ENCODE results near the gene CDYL.

Gene CDYL

GRCh38 chr6:4773181-4773580, 3.0 kb upstream of the CDYL start:
- POLR2A ChIA-PET: no interaction called here
- 50% methylated on average over 1 of the region's 7 CpGs for WGBS (ENCODE audit: insufficient coverage)
- Histone ChIP-seq H3K4me1 (ENCODE audit: control extremely low read depth in 1 of 4, control insufficient read depth in 4 of 4, insufficient read depth in 4 of 4, low read length in 3 of 4) (peaks cover 4 to 22% (median 18%) of the 10 kb centered on the region in 4 experiments), H3K36me3 (ENCODE audit: control insufficient read depth in 4 of 4, insufficient read depth in 4 of 4, low read length in 3 of 4) (no peaks in the 10 kb centered on the region), H3K9me3 (ENCODE audit: control extremely low read depth in 1 of 5, control insufficient read depth in 4 of 5, insufficient read depth in 2 of 5, low read depth in 1 of 5, low read length in 4 of 5) (no peaks in the 10 kb centered on the region), H3K27me3 (replicated peaks in 2 of 5; ENCODE audit: control insufficient read depth in 4 of 5, insufficient read depth in 5 of 5, low read length in 4 of 5) (peaks cover 0 to 6% (median 0%) of the 10 kb centered on the region in 5 experiments), H3K4me3 (ENCODE audit: control insufficient read depth in 1 of 7, extremely low read depth in 1 of 7, insufficient read depth in 4 of 7, low read depth in 2 of 7, low read length in 6 of 7) (no peak overlapping the region), H3K27ac (ENCODE audit: insufficient read depth in 1 of 2, low read depth in 1 of 2, low read length in 2 of 2, poor library complexity in 1 of 2, severe bottlenecking in 2 of 2) (no peak overlapping the region)
- CTCF ChIA-PET: interaction anchor here (0.6 kb wide), 1 partner anchor 19 kb away, joined by 3 read pairs; no protein-coding TSS in a partner anchor
- no peak for DNase-seq

GRCh38 chr6:4774296-4774695, 1.9 kb upstream of the CDYL start:
- Histone ChIP-seq H3K4me3 (ENCODE audit: control insufficient read depth in 1 of 7, extremely low read depth in 1 of 7, insufficient read depth in 4 of 7, low read depth in 2 of 7, low read length in 6 of 7) (peak overlapping the region in 6 of 7 experiments; percentile 69 to 89 (median 78)), H3K4me1 (ENCODE audit: control extremely low read depth in 1 of 4, control insufficient read depth in 4 of 4, insufficient read depth in 4 of 4, low read length in 3 of 4) (peaks cover 4 to 22% (median 18%) of the 10 kb centered on the region in 4 experiments), H3K9me3 (ENCODE audit: control extremely low read depth in 1 of 5, control insufficient read depth in 4 of 5, insufficient read depth in 2 of 5, low read depth in 1 of 5, low read length in 4 of 5) (no peaks in the 10 kb centered on the region), H3K36me3 (ENCODE audit: control insufficient read depth in 4 of 4, insufficient read depth in 4 of 4, low read length in 3 of 4) (no peaks in the 10 kb centered on the region), H3K27ac (ENCODE audit: insufficient read depth in 1 of 2, low read depth in 1 of 2, low read length in 2 of 2, poor library complexity in 1 of 2, severe bottlenecking in 2 of 2) (no peak overlapping the region), H3K27me3 (replicated peaks in 2 of 5; ENCODE audit: control insufficient read depth in 4 of 5, insufficient read depth in 5 of 5, low read length in 4 of 5) (peaks cover 0 to 6% (median 0%) of the 10 kb centered on the region in 5 experiments)
- DNase-seq: no peak
- CTCF ChIA-PET: interaction anchor here (1.1 kb wide), 1 partner anchor 20 kb away, joined by 3 read pairs; no protein-coding TSS in a partner anchor
- POLR2A ChIA-PET: no interaction called here
- WGBS (ENCODE audit: insufficient coverage): 76% methylated on average over 4 of the region's 6 CpGs

GRCh38 chr6:4774715-4775493, 1.3 kb upstream of the CDYL start:
- ChIA-PET POLR2A (no interaction called here), CTCF (interaction anchor here (1.1 to 1.5 kb wide), 2 partner anchors 21 to 127 kb away, joined by 3 read pairs; no protein-coding TSS in a partner anchor)
- H3K4me1 ChIP-seq (ENCODE audit: control extremely low read depth in 1 of 4, control insufficient read depth in 4 of 4, insufficient read depth in 4 of 4, low read length in 3 of 4): peaks cover 4 to 22% (median 18%) of the 10 kb centered on the region in 4 experiments
- H3K27ac ChIP-seq (ENCODE audit: insufficient read depth in 1 of 2, low read depth in 1 of 2, low read length in 2 of 2, poor library complexity in 1 of 2, severe bottlenecking in 2 of 2): peak overlapping the region in 1 of 2 experiments; percentile 64
- H3K36me3 ChIP-seq (ENCODE audit: control insufficient read depth in 4 of 4, insufficient read depth in 4 of 4, low read length in 3 of 4): no peaks in the 10 kb centered on the region
- peaks cover 0 to 6% (median 0%) of the 10 kb centered on the region in 5 experiments for H3K27me3 ChIP-seq (replicated peaks in 2 of 5; ENCODE audit: control insufficient read depth in 4 of 5, insufficient read depth in 5 of 5, low read length in 4 of 5)
- under 1% methylated on average over 46 of the region's 47 CpGs for WGBS (ENCODE audit: insufficient coverage)
- peak overlapping the region; percentile 48 to 89 (median 77) for H3K4me3 ChIP-seq (ENCODE audit: control insufficient read depth in 1 of 7, extremely low read depth in 1 of 7, insufficient read depth in 4 of 7, low read depth in 2 of 7, low read length in 6 of 7)
- H3K9me3 ChIP-seq (ENCODE audit: control extremely low read depth in 1 of 5, control insufficient read depth in 4 of 5, insufficient read depth in 2 of 5, low read depth in 1 of 5, low read length in 4 of 5): no peaks in the 10 kb centered on the region
- peak; percentile 36 to 76 (median 64) for DNase-seq

GRCh38 chr6:4775494-4776130, 592 bp upstream of the CDYL start:
- Histone ChIP-seq H3K36me3 (ENCODE audit: control insufficient read depth in 4 of 4, insufficient read depth in 4 of 4, low read length in 3 of 4) (no peaks in the 10 kb centered on the region), H3K9me3 (ENCODE audit: control extremely low read depth in 1 of 5, control insufficient read depth in 4 of 5, insufficient read depth in 2 of 5, low read depth in 1 of 5, low read length in 4 of 5) (no peaks in the 10 kb centered on the region), H3K27me3 (replicated peaks in 2 of 5; ENCODE audit: control insufficient read depth in 4 of 5, insufficient read depth in 5 of 5, low read length in 4 of 5) (peaks cover 0 to 6% (median 0%) of the 10 kb centered on the region in 5 experiments), H3K27ac (ENCODE audit: insufficient read depth in 1 of 2, low read depth in 1 of 2, low read length in 2 of 2, poor library complexity in 1 of 2, severe bottlenecking in 2 of 2) (peak overlapping the region in 1 of 2 experiments; percentile 64), H3K4me1 (ENCODE audit: control extremely low read depth in 1 of 4, control insufficient read depth in 4 of 4, insufficient read depth in 4 of 4, low read length in 3 of 4) (peaks cover 4 to 22% (median 18%) of the 10 kb centered on the region in 4 experiments), H3K4me3 (ENCODE audit: control insufficient read depth in 1 of 7, extremely low read depth in 1 of 7, insufficient read depth in 4 of 7, low read depth in 2 of 7, low read length in 6 of 7) (peak overlapping the region; percentile 52 to 89 (median 77))
- POLR2A ChIA-PET: no interaction called here
- peak; percentile 83 to 94 (median 90) for DNase-seq
- under 1% methylated on average over 61 of the region's 88 CpGs for WGBS (ENCODE audit: insufficient coverage)
- CTCF ChIA-PET: interaction anchor here (1.5 kb wide), 1 partner anchor 128 kb away, joined by 3 read pairs; no protein-coding TSS in a partner anchor

- WGBS (ENCODE audit: insufficient coverage): 0% methylated on average over 48 of the region's 107 CpGs
- Histone ChIP-seq H3K4me3 (ENCODE audit: control insufficient read depth in 1 of 7, extremely low read depth in 1 of 7, insufficient read depth in 4 of 7, low read depth in 2 of 7, low read length in 6 of 7) (peak overlapping the region; percentile 53 to 93 (median 81)), H3K27ac (ENCODE audit: insufficient read depth in 1 of 2, low read depth in 1 of 2, low read length in 2 of 2, poor library complexity in 1 of 2, severe bottlenecking in 2 of 2) (peak overlapping the region in 1 of 2 experiments; percentile 56), H3K9me3 (ENCODE audit: control extremely low read depth in 1 of 5, control insufficient read depth in 4 of 5, insufficient read depth in 2 of 5, low read depth in 1 of 5, low read length in 4 of 5) (no peaks in the 10 kb centered on the region), H3K27me3 (replicated peaks in 2 of 5; ENCODE audit: control insufficient read depth in 4 of 5, insufficient read depth in 5 of 5, low read length in 4 of 5) (peaks cover 0 to 6% (median 0%) of the 10 kb centered on the region in 5 experiments), H3K36me3 (ENCODE audit: control insufficient read depth in 4 of 4, insufficient read depth in 4 of 4, low read length in 3 of 4) (no peaks in the 10 kb centered on the region), H3K4me1 (ENCODE audit: control extremely low read depth in 1 of 4, control insufficient read depth in 4 of 4, insufficient read depth in 4 of 4, low read length in 3 of 4) (peaks cover 8 to 26% (median 22%) of the 10 kb centered on the region in 4 experiments)
- POLR2A ChIA-PET: interaction anchor here (0.6 to 0.9 kb wide), 2 partner anchors 129 to 152 kb away, joined by 3 read pairs; no protein-coding TSS in a partner anchor
- peak; percentile 22 to 68 (median 60) for DNase-seq
- CTCF ChIA-PET: interaction anchor here (1.0 to 1.5 kb wide), 3 partner anchors 23 to 129 kb away, joined by 3 read pairs; no protein-coding TSS in a partner anchor
Measured at GRCh38 chr6:4776493-4777393, 539 bp downstream of the CDYL start.

GRCh38 chr6:4777394-4777935, 1.3 kb downstream of the CDYL start:
- Histone ChIP-seq H3K27ac (ENCODE audit: insufficient read depth in 1 of 2, low read depth in 1 of 2, low read length in 2 of 2, poor library complexity in 1 of 2, severe bottlenecking in 2 of 2) (peak overlapping the region in 1 of 2 experiments; percentile 56), H3K27me3 (replicated peaks in 2 of 5; ENCODE audit: control insufficient read depth in 4 of 5, insufficient read depth in 5 of 5, low read length in 4 of 5) (peaks cover 0 to 6% (median 0%) of the 10 kb centered on the region in 5 experiments), H3K36me3 (ENCODE audit: control insufficient read depth in 4 of 4, insufficient read depth in 4 of 4, low read length in 3 of 4) (no peaks in the 10 kb centered on the region), H3K4me1 (ENCODE audit: control extremely low read depth in 1 of 4, control insufficient read depth in 4 of 4, insufficient read depth in 4 of 4, low read length in 3 of 4) (peaks cover 8 to 28% (median 24%) of the 10 kb centered on the region in 4 experiments), H3K9me3 (ENCODE audit: control extremely low read depth in 1 of 5, control insufficient read depth in 4 of 5, insufficient read depth in 2 of 5, low read depth in 1 of 5, low read length in 4 of 5) (no peaks in the 10 kb centered on the region), H3K4me3 (ENCODE audit: control insufficient read depth in 1 of 7, extremely low read depth in 1 of 7, insufficient read depth in 4 of 7, low read depth in 2 of 7, low read length in 6 of 7) (peak overlapping the region; percentile 53 to 93 (median 81))
- DNase-seq: peak; percentile 5 to 61 (median 45)
- POLR2A ChIA-PET: interaction anchor here (0.5 kb wide), 1 partner anchor 37 kb away, joined by 4 read pairs; no protein-coding TSS in a partner anchor
- 6% methylated on average over 4 of the region's 9 CpGs for WGBS (ENCODE audit: insufficient coverage)
- CTCF ChIA-PET: interaction anchor here (1.0 to 1.4 kb wide), 2 partner anchors 22 to 27 kb away, joined by 3 read pairs; no protein-coding TSS in a partner anchor

Measured in common myeloid progenitor, CD34-positive (primary cell).